ENCODE data around the gene SCD5. TPM values are rescaled to one million over a fixed set of nuclear protein-coding genes. Genes with fewer than 3 reads are reported as not detected.
A peak's percentile ranks its signal among the peaks of the same experiment; 100 is the strongest.

Gene SCD5
- total and polyA plus RNA-seq, 2 of the 13 experiments (the other 11 are each of a cell fraction or from before 2014, with no cell fraction given): not detected

GRCh38 chr4:82739287-82740190, 59.1 kb downstream of the SCD5 start (continued):
- TF ChIP-seq SP2 (CRISPR knock-in tag; IDR thresholded peaks at IDR 0.05) (no peak), ATF5 (CRISPR knock-in tag; IDR thresholded peaks at IDR 0.05; ENCODE audit: low read depth) (no peak), STAG1 (CRISPR knock-in tag; IDR thresholded peaks at IDR 0.05) (peak; percentile 96), JUND (CRISPR knock-in tag; IDR thresholded peaks at IDR 0.05) (no peak), ZBTB38 (CRISPR knock-in tag; IDR thresholded peaks at IDR 0.05) (0 out of 2 replicates have a peak, but pooled peaks have one; percentile 22), ZNF136 (CRISPR knock-in tag; IDR thresholded peaks at IDR 0.05; ENCODE audit: low read depth) (no peak), SMC3 (IDR thresholded peaks at IDR 0.05; ENCODE audit: low read length) (peak; percentile 72), RXRA (CRISPR knock-in tag; IDR thresholded peaks at IDR 0.05) (peak; percentile 50), ARID2 (CRISPR knock-in tag; IDR thresholded peaks at IDR 0.05; ENCODE audit: borderline replicate concordance) (no peak), CBFB (CRISPR knock-in tag; IDR thresholded peaks at IDR 0.05) (0 out of 2 replicates have a peak, but pooled peaks have one; percentile 39), ZNF609 (CRISPR knock-in tag; IDR thresholded peaks at IDR 0.05; ENCODE audit: borderline replicate concordance) (no peak), MTA1 (CRISPR knock-in tag; IDR thresholded peaks at IDR 0.05; ENCODE audit: borderline replicate concordance) (no peak), DZIP1 (CRISPR knock-in tag; IDR thresholded peaks at IDR 0.05) (no peak), FOXO1 (CRISPR knock-in tag; IDR thresholded peaks at IDR 0.05) (peak; percentile 36; the same call in 1 of the 2 replicates), IRF2 (CRISPR knock-in tag; IDR thresholded peaks at IDR 0.05) (peak; percentile 54; the same call in 1 of the 2 replicates), ATF7-NPFF (CRISPR knock-in tag; IDR thresholded peaks at IDR 0.05; ENCODE audit: low read depth) (no peak)
